HG03432 (cell line): ENCODE measurements around the gene C14orf180.

Experiments used
- ATAC-seq: cut with Tn5 transposase; IDR thresholded peaks from one replicate; pipeline ENCODE4 v1.9.1; 2021; ENCODE audit warnings: mild to moderate bottlenecking, moderate library complexity; ENCODE audit not compliant: unreplicated experiment

The C14orf180 gene

GRCh38 chr14:104549536-104550339, 29.8 kb upstream of the C14orf180 start:
- ATAC-seq, result no peak

GRCh38 chr14:104550340-104550860, 29.2 kb upstream of the C14orf180 start:
- no peak for ATAC-seq

GRCh38 chr14:104550861-104551728, 28.5 kb upstream of the C14orf180 start:
- no peak for ATAC-seq

- ATAC-seq, result no peak
Observed at GRCh38 chr14:104551851-104552737, 27.5 kb upstream of the C14orf180 start.

- no peak for ATAC-seq
Observed at GRCh38 chr14:104552738-104553125, 26.8 kb upstream of the C14orf180 start.

GRCh38 chr14:104553166-104554087, 26.1 kb upstream of the C14orf180 start:
- no peak for ATAC-seq

- ATAC-seq, result no peak
Observed at GRCh38 chr14:104554088-104554607, 25.4 kb upstream of the C14orf180 start.

- no peak for ATAC-seq
Observed at GRCh38 chr14:104554608-104555429, 24.7 kb upstream of the C14orf180 start.

GRCh38 chr14:104555430-104556255, 23.9 kb upstream of the C14orf180 start:
- ATAC-seq, result no peak

GRCh38 chr14:104556256-104557021, 23.1 kb upstream of the C14orf180 start:
- no peak for ATAC-seq

GRCh38 chr14:104557086-104557485, 22.5 kb upstream of the C14orf180 start:
- ATAC-seq, result no peak

- no peak for ATAC-seq
Observed at GRCh38 chr14:104557766-104558165, 21.8 kb upstream of the C14orf180 start.

GRCh38 chr14:104558231-104559027, 21.1 kb upstream of the C14orf180 start:
- ATAC-seq, result no peak

GRCh38 chr14:104559028-104559803, 20.3 kb upstream of the C14orf180 start:
- no peak for ATAC-seq

- no peak for ATAC-seq
Observed at GRCh38 chr14:104559804-104560585, 19.6 kb upstream of the C14orf180 start.
